Rectal smooth muscle tissue (tissue), 1 donor: Measurements from ENCODE around the gene ZNF784.
A peak's percentile ranks its signal among the peaks of the same experiment; 100 is the strongest.

Experiments
- H3K27ac ChIP-seq: one replicate; pipeline ENCODE4 v1.7.0; 2013; ENCODE audit warnings: low read depth, low read length, inconsistent platforms
- H3K27me3 ChIP-seq: one replicate; pipeline ENCODE4 v1.7.0; 2013; ENCODE audit warnings: low read length; ENCODE audit not compliant: control insufficient read depth, insufficient read depth
- H3K36me3 ChIP-seq: one replicate; pipeline ENCODE4 v1.7.0; 2013; ENCODE audit warnings: low read length; ENCODE audit not compliant: control insufficient read depth, insufficient read depth
- H3K4me1 ChIP-seq: one replicate; pipeline ENCODE4 v1.7.0; 2013; ENCODE audit warnings: low read length; ENCODE audit not compliant: control insufficient read depth, insufficient read depth
- H3K4me3 ChIP-seq: one replicate; pipeline ENCODE4 v1.7.0; 2013; ENCODE audit warnings: low read length
- H3K9ac ChIP-seq: one replicate; pipeline ENCODE4 v1.7.0; 2013; ENCODE audit warnings: low read length

ZNF784 gene

GRCh38 chr19:55599468-55599841 lies 24.9 kb downstream of the ZNF784 start, which contains the start of gene FIZ1:
Gene FIZ1 (minus strand): TSS chr19:55599517. CDS start chr19:55597865, 1,652 bp downstream.
- Histone ChIP-seq H3K27me3 (no peaks in the 10 kb centered on the region), H3K9ac (peak within 1 kb of the TSS; percentile 93), H3K4me3 (peak within 1 kb of the TSS; percentile 91), H3K27ac (peak within 1 kb of the TSS; percentile 100), H3K4me1 (peaks cover 5% of the 10 kb centered on the region), H3K36me3 (peaks cover 11% of the 10 kb centered on the region)

GRCh38 chr19:55598719-55599467 lies 25.5 kb downstream of the ZNF784 start:
- peak overlapping the region; percentile 91 for H3K4me3 ChIP-seq
- no peaks in the 10 kb centered on the region for H3K27me3 ChIP-seq
- H3K4me1 ChIP-seq: peaks cover 5% of the 10 kb centered on the region
- peak overlapping the region; percentile 100 for H3K27ac ChIP-seq
- no peak overlapping the region for H3K9ac ChIP-seq
- peaks cover 11% of the 10 kb centered on the region for H3K36me3 ChIP-seq

- H3K9ac ChIP-seq: no peak overlapping the region
- H3K4me1 ChIP-seq: peaks cover 5% of the 10 kb centered on the region
- H3K27ac ChIP-seq: no peak overlapping the region
- no peak overlapping the region for H3K4me3 ChIP-seq
- no peaks in the 10 kb centered on the region for H3K27me3 ChIP-seq
- H3K36me3 ChIP-seq: peaks cover 11% of the 10 kb centered on the region
Measured at GRCh38 chr19:55598034-55598433, 26.3 kb downstream of the ZNF784 start.

GRCh38 chr19:55597501-55597921 lies 26.9 kb downstream of the ZNF784 start:
- H3K9ac ChIP-seq: no peak overlapping the region
- peaks cover 5% of the 10 kb centered on the region for H3K4me1 ChIP-seq
- no peak overlapping the region for H3K27ac ChIP-seq
- no peak overlapping the region for H3K4me3 ChIP-seq
- peaks cover 11% of the 10 kb centered on the region for H3K36me3 ChIP-seq
- H3K27me3 ChIP-seq: no peaks in the 10 kb centered on the region

- H3K27ac ChIP-seq: no peak overlapping the region
- H3K36me3 ChIP-seq: peaks cover 11% of the 10 kb centered on the region
- no peaks in the 10 kb centered on the region for H3K27me3 ChIP-seq
- H3K4me3 ChIP-seq: no peak overlapping the region
- no peak overlapping the region for H3K9ac ChIP-seq
- peaks cover 5% of the 10 kb centered on the region for H3K4me1 ChIP-seq
Measured at GRCh38 chr19:55596304-55596703, 28.1 kb downstream of the ZNF784 start.

GRCh38 chr19:55594996-55595545 lies 29.3 kb downstream of the ZNF784 start:
- Histone ChIP-seq H3K9ac (no peak overlapping the region), H3K4me1 (no peaks in the 10 kb centered on the region), H3K27me3 (no peaks in the 10 kb centered on the region), H3K4me3 (no peak overlapping the region), H3K27ac (no peak overlapping the region), H3K36me3 (peaks cover 11% of the 10 kb centered on the region)

- H3K27me3 ChIP-seq: no peaks in the 10 kb centered on the region
- H3K36me3 ChIP-seq: peaks cover 11% of the 10 kb centered on the region
- no peaks in the 10 kb centered on the region for H3K4me1 ChIP-seq
- H3K27ac ChIP-seq: no peak overlapping the region
- H3K4me3 ChIP-seq: no peak overlapping the region
- H3K9ac ChIP-seq: no peak overlapping the region
Measured at GRCh38 chr19:55593096-55593772, 31.1 kb downstream of the ZNF784 start.

GRCh38 chr19:55592391-55593090 lies 31.8 kb downstream of the ZNF784 start:
- H3K36me3 ChIP-seq: peaks cover 11% of the 10 kb centered on the region
- no peaks in the 10 kb centered on the region for H3K27me3 ChIP-seq
- H3K4me3 ChIP-seq: no peak overlapping the region
- H3K9ac ChIP-seq: no peak overlapping the region
- no peak overlapping the region for H3K27ac ChIP-seq
- H3K4me1 ChIP-seq: no peaks in the 10 kb centered on the region

- no peak overlapping the region for H3K27ac ChIP-seq
- H3K9ac ChIP-seq: no peak overlapping the region
- H3K36me3 ChIP-seq: peaks cover 11% of the 10 kb centered on the region
- no peaks in the 10 kb centered on the region for H3K27me3 ChIP-seq
- H3K4me3 ChIP-seq: no peak overlapping the region
- no peaks in the 10 kb centered on the region for H3K4me1 ChIP-seq
Measured at GRCh38 chr19:55591555-55591954, 32.8 kb downstream of the ZNF784 start.

- H3K4me3 ChIP-seq: no peak overlapping the region
- peaks cover 4% of the 10 kb centered on the region for H3K36me3 ChIP-seq
- H3K27ac ChIP-seq: no peak overlapping the region
- H3K9ac ChIP-seq: no peak overlapping the region
- H3K27me3 ChIP-seq: no peaks in the 10 kb centered on the region
- no peaks in the 10 kb centered on the region for H3K4me1 ChIP-seq
Measured at GRCh38 chr19:55590617-55591016, 33.7 kb downstream of the ZNF784 start.

GRCh38 chr19:55590109-55590508 lies 34.3 kb downstream of the ZNF784 start:
- H3K4me1 ChIP-seq: no peaks in the 10 kb centered on the region
- H3K36me3 ChIP-seq: no peaks in the 10 kb centered on the region
- no peaks in the 10 kb centered on the region for H3K27me3 ChIP-seq
- H3K9ac ChIP-seq: no peak overlapping the region
- no peak overlapping the region for H3K4me3 ChIP-seq
- H3K27ac ChIP-seq: no peak overlapping the region

GRCh38 chr19:55588738-55589137 lies 35.6 kb downstream of the ZNF784 start:
- no peaks in the 10 kb centered on the region for H3K27me3 ChIP-seq
- H3K9ac ChIP-seq: no peak overlapping the region
- no peak overlapping the region for H3K4me3 ChIP-seq
- H3K36me3 ChIP-seq: no peaks in the 10 kb centered on the region
- H3K4me1 ChIP-seq: no peaks in the 10 kb centered on the region
- H3K27ac ChIP-seq: no peak overlapping the region
